Measurements from ENCODE around the gene ASRGL1. TPM values are rescaled to one million over a fixed set of nuclear protein-coding genes. Genes with fewer than 3 reads are reported as not detected.

The ASRGL1 gene
- polyA plus RNA-seq, 1 of the 3 experiments (the other 2 are of a cell fraction), result 4.3 TPM

GRCh38 chr11:62309991-62310390 is 27.3 kb upstream of the ASRGL1 start:
- WGBS (ENCODE audit: low lambda C conversion rate), result 27% methylated on average over 7 of the region's 7 CpGs
- H3K9ac ChIP-seq, result no peak overlapping the region
- no peak overlapping the region for H3K27ac ChIP-seq (ENCODE audit: low read depth in 2 of 2, low read length in 1 of 2)
- peaks cover 32% of the 10 kb centered on the region for H3K27me3 ChIP-seq (ENCODE audit: insufficient read depth)
- no peaks in the 10 kb centered on the region for H4K20me1 ChIP-seq (ENCODE audit: insufficient read depth)
- no peak overlapping the region for H2AFZ ChIP-seq (ENCODE audit: low read depth)
- H3K4me3 ChIP-seq (ENCODE audit: low read depth in 2 of 2, low read length in 1 of 2), result peak overlapping the region in 1 of 2 experiments; percentile 26; a peak in 1 of 4 replicates
- H3K36me3 ChIP-seq (replicated peaks in 1 of 2; ENCODE audit: control insufficient read depth in 1 of 2, insufficient read depth in 2 of 2, low read length in 1 of 2), result no peaks in the 10 kb centered on the region
- H3F3A ChIP-seq (replicated peaks; ENCODE audit: insufficient read depth), result no peaks in the 10 kb centered on the region
- no peaks in the 10 kb centered on the region for H3K79me2 ChIP-seq (ENCODE audit: insufficient read depth)
- POLR2A ChIA-PET, result no interaction called here
- CTCF ChIA-PET, result interaction anchor here (1.1 to 3.9 kb wide), 15 partner anchors 9 to 411 kb away, joined by 3 to 38 read pairs (median 7); partner anchors contain the start of genes ASRGL1 and SCGB1D4
- no peaks in the 10 kb centered on the region for H3K9me2 ChIP-seq
- H3K9me3 ChIP-seq, result no peaks in the 10 kb centered on the region
- TF ChIP-seq FOSL2 (IDR thresholded peaks at IDR 0.05; ENCODE audit: borderline replicate concordance, low read depth) (no peak), NRF1 (IDR thresholded peaks at IDR 0.05; ENCODE audit: low read depth, low read length) (no peak), TEAD4 (IDR thresholded peaks at IDR 0.05; ENCODE audit: borderline replicate concordance, insufficient read depth) (no peak), JUND (IDR thresholded peaks at IDR 0.05) (no peak), MAX (IDR thresholded peaks at IDR 0.05; ENCODE audit: low read depth) (no peak), RFX5 (IDR thresholded peaks at IDR 0.05; ENCODE audit: low read length) (no peak), SMC3 (IDR thresholded peaks at IDR 0.05; ENCODE audit: low read depth, low read length) (no peak), FOXJ3 (CRISPR knock-in tag; IDR thresholded peaks at IDR 0.05) (no peak), MEF2A (IDR thresholded peaks at IDR 0.05; ENCODE audit: borderline replicate concordance, low read depth) (no peak), RCOR1 (IDR thresholded peaks at IDR 0.05; ENCODE audit: low read length) (no peak), SIN3A (IDR thresholded peaks at IDR 0.05; ENCODE audit: borderline replicate concordance, low read depth, low read length) (no peak), USF1 (IDR thresholded peaks at IDR 0.05; ENCODE audit: borderline replicate concordance, low read depth) (no peak), RAD21 (IDR thresholded peaks at IDR 0.05; ENCODE audit: low read length) (no peak), TAF1 (IDR thresholded peaks at IDR 0.05; ENCODE audit: borderline replicate concordance, low read depth, low read length) (no peak)
- TF ChIP-seq, protein P1, sequence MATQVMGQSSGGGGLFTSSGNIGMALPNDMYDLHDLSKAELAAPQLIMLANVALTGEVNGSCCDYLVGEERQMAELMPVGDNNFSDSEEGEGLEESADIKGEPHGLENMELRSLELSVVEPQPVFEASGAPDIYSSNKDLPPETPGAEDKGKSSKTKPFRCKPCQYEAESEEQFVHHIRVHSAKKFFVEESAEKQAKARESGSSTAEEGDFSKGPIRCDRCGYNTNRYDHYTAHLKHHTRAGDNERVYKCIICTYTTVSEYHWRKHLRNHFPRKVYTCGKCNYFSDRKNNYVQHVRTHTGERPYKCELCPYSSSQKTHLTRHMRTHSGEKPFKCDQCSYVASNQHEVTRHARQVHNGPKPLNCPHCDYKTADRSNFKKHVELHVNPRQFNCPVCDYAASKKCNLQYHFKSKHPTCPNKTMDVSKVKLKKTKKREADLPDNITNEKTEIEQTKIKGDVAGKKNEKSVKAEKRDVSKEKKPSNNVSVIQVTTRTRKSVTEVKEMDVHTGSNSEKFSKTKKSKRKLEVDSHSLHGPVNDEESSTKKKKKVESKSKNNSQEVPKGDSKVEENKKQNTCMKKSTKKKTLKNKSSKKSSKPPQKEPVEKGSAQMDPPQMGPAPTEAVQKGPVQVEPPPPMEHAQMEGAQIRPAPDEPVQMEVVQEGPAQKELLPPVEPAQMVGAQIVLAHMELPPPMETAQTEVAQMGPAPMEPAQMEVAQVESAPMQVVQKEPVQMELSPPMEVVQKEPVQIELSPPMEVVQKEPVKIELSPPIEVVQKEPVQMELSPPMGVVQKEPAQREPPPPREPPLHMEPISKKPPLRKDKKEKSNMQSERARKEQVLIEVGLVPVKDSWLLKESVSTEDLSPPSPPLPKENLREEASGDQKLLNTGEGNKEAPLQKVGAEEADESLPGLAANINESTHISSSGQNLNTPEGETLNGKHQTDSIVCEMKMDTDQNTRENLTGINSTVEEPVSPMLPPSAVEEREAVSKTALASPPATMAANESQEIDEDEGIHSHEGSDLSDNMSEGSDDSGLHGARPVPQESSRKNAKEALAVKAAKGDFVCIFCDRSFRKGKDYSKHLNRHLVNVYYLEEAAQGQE (IDR thresholded peaks at IDR 0.05; ENCODE audit: low read depth, low read length), result no peak
- H3K4me2 ChIP-seq, result no peak overlapping the region
- H3K4me1 ChIP-seq (ENCODE audit: control insufficient read depth in 1 of 2, insufficient read depth in 2 of 2, low read depth in 1 of 2, low read length in 1 of 2), result no peaks in the 10 kb centered on the region
- DNase-seq, result no peak
